GM12878 (cell line): ENCODE results near the gene PNMA6E. TPM values are rescaled to one million over a fixed set of nuclear protein-coding genes. Genes with fewer than 3 reads are reported as not detected.

Experiments used
- ATAC-seq: fragments of 200-7000 bp; cut with Tn5 transposase; 3 replicates; pipeline ENCODE4 v1.9.1; 2020; ENCODE audit warnings: mild to moderate bottlenecking, moderate library complexity
- BruUV-seq: library from RNA; stranded (reverse); fragments of 400-500 nt; replicated peaks from 2 replicates; lab custom pipeline; 2021; lab: Mats Ljungman, UMichigan
- CTCF ChIA-PET: fragments of 300-600 bp; sonication (Branson Sonifier 250); formaldehyde crosslinking; extraction: SDS; loops from one replicate; lab custom pipeline; 2021; ENCODE audit warnings: inconsistent platforms; lab: Yijun Ruan, JAX
- POLR2A ChIA-PET: fragments of 350-600 bp; formaldehyde crosslinking; extraction: SDS; loops from one replicate; lab custom pipeline; 2021; ENCODE audit warnings: inconsistent platforms; lab: Charles Lee
- RAD21 ChIA-PET: fragments of 300-600 bp; sonication (Branson Sonifier 250); formaldehyde crosslinking; loops from one replicate; lab custom pipeline; 2023; ENCODE audit warnings: antibody characterized with exemption; ENCODE audit not compliant: unreplicated experiment; lab: Charles Lee
- SMC1A ChIA-PET: fragments of 300-600 bp; sonication (Branson Sonifier 250); formaldehyde crosslinking; loops from one replicate; lab custom pipeline; 2023; ENCODE audit not compliant: unreplicated experiment, uncharacterized antibody; lab: Charles Lee
- DNase-seq: peaks from one replicate; pipeline ENCODE4 v3.0.0-alpha.2; 2011; ENCODE audit warnings: low read depth, low spot score
- FAIRE-seq: peaks from 3 replicates; lab custom pipeline; 2011; peaks lifted over from hg19 to GRCh38; lab: Jason Lieb, UNC
- H2AFZ ChIP-seq: 2 replicates; pipeline ENCODE4 v1.6.0; 2011; ENCODE audit warnings: low read depth, low read length, control low read depth; ENCODE audit not compliant: control insufficient read depth
- H3K27ac ChIP-seq: 2 replicates; pipeline ENCODE4 v1.5.1; 2011; ENCODE audit warnings: control low read depth; ENCODE audit not compliant: control insufficient read depth, insufficient read depth
- H3K27me3 ChIP-seq, 2 experiments: replicated peaks in 1 of 2; 2 replicates each; pipeline versions ENCODE4 v1.6.0 to v1.6.1; 2011; ENCODE audit warnings: low read length in 1 of 2; ENCODE audit not compliant: control insufficient read depth in 2 of 2, insufficient read depth in 2 of 2
- H3K36me3 ChIP-seq, 2 experiments: 2 replicates each; pipeline ENCODE4 v1.5.1; 2011; ENCODE audit warnings: low read length in 1 of 2; ENCODE audit not compliant: control insufficient read depth in 2 of 2, insufficient read depth in 2 of 2
- H3K4me1 ChIP-seq: 2 replicates; pipeline ENCODE4 v1.6.1; 2011; ENCODE audit warnings: mild to moderate bottlenecking, low read length, moderate library complexity, mixed read lengths; ENCODE audit not compliant: control insufficient read depth, insufficient read depth
- H3K4me2 ChIP-seq: 2 replicates; pipeline ENCODE4 v1.6.0; 2011; ENCODE audit warnings: control low read depth; ENCODE audit not compliant: control insufficient read depth, insufficient read depth
- H3K4me3 ChIP-seq: fragments of 200-600 bp; sonication (generic); 2 replicates; pipeline ENCODE4 v1.5.1; 2016
- H3K79me2 ChIP-seq: 2 replicates; pipeline ENCODE4 v1.6.0; 2011; ENCODE audit warnings: low read length; ENCODE audit not compliant: control insufficient read depth, insufficient read depth
- H3K9ac ChIP-seq: 2 replicates; pipeline ENCODE4 v1.8.0; 2011; ENCODE audit warnings: low read length, control low read depth, mixed read lengths; ENCODE audit not compliant: control insufficient read depth, insufficient read depth
- H3K9me3 ChIP-seq: replicated peaks from 3 replicates; pipeline ENCODE4 v1.5.1; 2011; ENCODE audit warnings: mild to moderate bottlenecking, low read length; ENCODE audit not compliant: control insufficient read depth, insufficient read depth
- H4K20me1 ChIP-seq: 2 replicates; pipeline ENCODE4 v1.6.0; 2011; ENCODE audit not compliant: control insufficient read depth, insufficient read depth
- EGR1 ChIP-seq, 2 experiments: IDR thresholded peaks; 1 replicate in 1 of 2; 2 replicates in 1 of 2; pipeline ENCODE4 v1.6.1; 2011 to 2012; ENCODE audit warnings: low read depth in 2 of 2, low read length in 2 of 2, borderline replicate concordance in 1 of 2, mild to moderate bottlenecking in 1 of 2, moderate library complexity in 1 of 2
- KAT2A ChIP-seq: conservative IDR thresholded peaks from 2 replicates; pipeline ENCODE4 v1.6.1; 2011; ENCODE audit warnings: low read depth, low read length; ENCODE audit not compliant: control insufficient read depth
- ZNF687 ChIP-seq: fragments of 450-650 bp; IDR thresholded peaks from 2 replicates; pipeline ENCODE4 v1.6.1; 2017; ENCODE audit warnings: mild to moderate bottlenecking, moderate library complexity
- WGBS: methylation state at CpG from one replicate; pipeline ENCODE4 v1.1.6; 2016; ENCODE audit warnings: low lambda C conversion rate; ENCODE audit not compliant: insufficient replicate concordance, insufficient coverage; ENCODE audit errors: missing lambda C conversion rate; 5-methylcytosine and 5-hydroxymethylcytosine counted together
- in situ Hi-C: fragments of 300-500 bp; cut with MboI; formaldehyde crosslinking; loops from 9 replicates; pipeline ENCODE4 v1.14.3; 2018; ENCODE audit warnings: mixed read lengths
- intact Hi-C: fragments of 100-400 bp; cut with micrococcal nuclease; formaldehyde crosslinking; loops from one replicate; pipeline ENCODE4 v1.14.2; 2022; ENCODE audit not compliant: unreplicated experiment
- polyA plus RNA-seq, 11 experiments: library from polyadenylated mRNA; depleted of rRNA in 4 of 11; unstranded in 6 of 11; stranded (reverse) in 5 of 11; fragments of >200 nt; fragmentation: Nextera tagmentation in 4 of 11; fragmentation: Illumina TruSeq in 1 of 11; extraction: Ambion mirVana in 4 of 11; extraction: Trizol in 1 of 11; gene quantifications; 1 replicate in 1 of 11; 2 replicates in 10 of 11; pipeline versions ENCODE4 v1.2.1 to v1.2.3, GENCODE V29; 2011 to 2016; ENCODE audit warnings: inconsistent platforms in 2 of 11, missing spikeins in 2 of 11, low read depth in 1 of 11
- total RNA-seq, 4 experiments: library from RNA; depleted of rRNA in 3 of 4; stranded (reverse); fragments of >200 nt in 3 of 4; fragmentation: Illumina TruSeq in 1 of 4; extraction: Trizol in 1 of 4; gene quantifications; 2 replicates each; pipeline versions ENCODE4 v1.2.1 to v1.2.3, GENCODE V29; 2013 to 2021

Gene PNMA6E
- total and polyA plus RNA-seq, 10 of the 15 experiments (the other 5 are each of a cell fraction or from before 2014, with no cell fraction given): not detected

GRCh38 chrX:153384390-153384789 lies 16.8 kb downstream of the PNMA6E start:
- POLR2A ChIA-PET: no interaction called here
- Histone ChIP-seq H3K27me3 (no peaks in the 10 kb centered on the region), H3K27ac (no peak overlapping the region), H4K20me1 (no peaks in the 10 kb centered on the region), H3K9me3 (no peaks in the 10 kb centered on the region; the same call in 2 of the 3 replicates), H3K9ac (no peak overlapping the region), H3K4me3 (no peak overlapping the region), H3K36me3 (no peaks in the 10 kb centered on the region), H3K4me1 (no peaks in the 10 kb centered on the region), H2AFZ (no peak overlapping the region), H3K4me2 (no peak overlapping the region), H3K79me2 (no peaks in the 10 kb centered on the region)
- intact Hi-C loops: no loop called here
- RAD21 ChIA-PET: no interaction called here
- no TSS peak for BruUV-seq
- TF ChIP-seq KAT2A (no peak), EGR1 (IDR thresholded peaks at IDR 0.05; ENCODE audit: borderline replicate concordance in 1 of 2, low read depth in 2 of 2, low read length in 2 of 2) (no peak), ZNF687 (no peak)
- SMC1A ChIA-PET: no interaction called here
- WGBS: 27% methylated on average over 6 of the region's 6 CpGs
- in situ Hi-C loops: no loop called here
- no peak for FAIRE-seq
- CTCF ChIA-PET: no interaction called here
- DNase-seq: no peak
- ATAC-seq: no peak
